Mucosa of descending colon (tissue), 3 donors: ENCODE measurements around the gene PRR7. TPM values are rescaled to one million over a fixed set of nuclear protein-coding genes. Genes with fewer than 3 reads are reported as not detected.
A peak's percentile ranks its signal among the peaks of the same experiment; 100 is the strongest.

Source experiments
- ATAC-seq: fragments of 200-7000 bp; cut with Tn5 transposase; one replicate; pipeline ENCODE4 v1.9.1; 2020; ENCODE audit warnings: mild to moderate bottlenecking, moderate library complexity
- DNase-seq, 3 donors: peaks; one replicate each; pipeline ENCODE4 v3.0.0-alpha.2; 2020
- H3K36me3 ChIP-seq: fragments of 200-600 bp; one replicate; pipeline ENCODE4 v1.8.0; 2021; ENCODE audit warnings: low read depth, mild to moderate bottlenecking
- H3K4me1 ChIP-seq: fragments of 200-600 bp; one replicate; pipeline ENCODE4 v1.8.0; 2021; ENCODE audit warnings: low read depth, mild to moderate bottlenecking
- H3K4me3 ChIP-seq: fragments of 200-600 bp; one replicate; pipeline ENCODE4 v1.8.0; 2021; ENCODE audit warnings: mild to moderate bottlenecking
- H3K9me3 ChIP-seq: fragments of 200-600 bp; one replicate; pipeline ENCODE4 v1.8.0; 2021; ENCODE audit warnings: mild to moderate bottlenecking
- intact Hi-C, 2 donors: fragments of 100-400 bp; cut with DNase I in 1 of 2; cut with micrococcal nuclease in 1 of 2; formaldehyde crosslinking; loops; one replicate each; pipeline versions ENCODE4 v1.11.0 to v1.11.1; 2022; cut with DNase I, micrococcal nuclease
- total RNA-seq, 3 donors: library from RNA; stranded (reverse); fragmentation: NEBNext Ultra II Directional in 2 of 3; extraction: Animal tissue kit (Norgen Biotek cat#: 25700) in 2 of 3; gene quantifications; one replicate each; pipeline versions ENCODE4 v1.2.1 to v1.2.4, GENCODE V29; 2021 to 2023
- TF ChIP-seq, protein P1 (sequence below): fragments of 200-600 bp; IDR thresholded peaks from one replicate; pipeline ENCODE4 v1.8.0; 2022; ENCODE audit warnings: antibody characterized with exemption, mild to moderate bottlenecking
- donor health status: DM: no; HTN: no; CAD: no; lungs with moderate emphysema.
- donor health status: DM: no; HTN: no; CAD: no.
- donor health status: DM: no; HTN: yes; CAD: no.

Gene PRR7
- total RNA-seq, 3 donors from 2014 or later, result 1.1 to 1.2 (median 1.2) TPM

DNA sequence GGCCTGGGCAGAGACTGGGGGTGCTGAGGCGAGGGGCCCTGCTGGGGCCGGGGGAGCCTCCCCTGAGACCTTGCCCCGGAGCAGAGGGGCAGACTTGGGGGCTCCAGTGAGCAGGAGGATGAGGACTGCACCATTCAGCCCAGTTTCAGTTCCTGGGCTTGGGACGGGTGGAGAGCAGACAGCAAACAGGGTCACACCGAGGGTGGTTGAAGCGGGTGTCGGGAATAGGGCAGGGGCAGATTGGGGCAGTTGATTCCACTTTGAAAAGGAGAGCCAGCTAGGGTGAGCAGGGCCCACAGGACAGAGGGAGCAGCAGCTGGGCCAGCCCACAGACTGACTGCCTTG, 15.7 kb upstream of the PRR7 start:
- DNase-seq, result no peak
- intact Hi-C loops, result no loop called here
- no peak for ATAC-seq
- Histone ChIP-seq H3K4me1 (peaks cover 25% of the 10 kb centered on the region), H3K36me3 (peaks cover 5% of the 10 kb centered on the region), H3K4me3 (no peak overlapping the region), H3K9me3 (no peaks in the 10 kb centered on the region)
- TF ChIP-seq, protein P1, sequence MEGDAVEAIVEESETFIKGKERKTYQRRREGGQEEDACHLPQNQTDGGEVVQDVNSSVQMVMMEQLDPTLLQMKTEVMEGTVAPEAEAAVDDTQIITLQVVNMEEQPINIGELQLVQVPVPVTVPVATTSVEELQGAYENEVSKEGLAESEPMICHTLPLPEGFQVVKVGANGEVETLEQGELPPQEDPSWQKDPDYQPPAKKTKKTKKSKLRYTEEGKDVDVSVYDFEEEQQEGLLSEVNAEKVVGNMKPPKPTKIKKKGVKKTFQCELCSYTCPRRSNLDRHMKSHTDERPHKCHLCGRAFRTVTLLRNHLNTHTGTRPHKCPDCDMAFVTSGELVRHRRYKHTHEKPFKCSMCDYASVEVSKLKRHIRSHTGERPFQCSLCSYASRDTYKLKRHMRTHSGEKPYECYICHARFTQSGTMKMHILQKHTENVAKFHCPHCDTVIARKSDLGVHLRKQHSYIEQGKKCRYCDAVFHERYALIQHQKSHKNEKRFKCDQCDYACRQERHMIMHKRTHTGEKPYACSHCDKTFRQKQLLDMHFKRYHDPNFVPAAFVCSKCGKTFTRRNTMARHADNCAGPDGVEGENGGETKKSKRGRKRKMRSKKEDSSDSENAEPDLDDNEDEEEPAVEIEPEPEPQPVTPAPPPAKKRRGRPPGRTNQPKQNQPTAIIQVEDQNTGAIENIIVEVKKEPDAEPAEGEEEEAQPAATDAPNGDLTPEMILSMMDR, result no peak

DNA sequence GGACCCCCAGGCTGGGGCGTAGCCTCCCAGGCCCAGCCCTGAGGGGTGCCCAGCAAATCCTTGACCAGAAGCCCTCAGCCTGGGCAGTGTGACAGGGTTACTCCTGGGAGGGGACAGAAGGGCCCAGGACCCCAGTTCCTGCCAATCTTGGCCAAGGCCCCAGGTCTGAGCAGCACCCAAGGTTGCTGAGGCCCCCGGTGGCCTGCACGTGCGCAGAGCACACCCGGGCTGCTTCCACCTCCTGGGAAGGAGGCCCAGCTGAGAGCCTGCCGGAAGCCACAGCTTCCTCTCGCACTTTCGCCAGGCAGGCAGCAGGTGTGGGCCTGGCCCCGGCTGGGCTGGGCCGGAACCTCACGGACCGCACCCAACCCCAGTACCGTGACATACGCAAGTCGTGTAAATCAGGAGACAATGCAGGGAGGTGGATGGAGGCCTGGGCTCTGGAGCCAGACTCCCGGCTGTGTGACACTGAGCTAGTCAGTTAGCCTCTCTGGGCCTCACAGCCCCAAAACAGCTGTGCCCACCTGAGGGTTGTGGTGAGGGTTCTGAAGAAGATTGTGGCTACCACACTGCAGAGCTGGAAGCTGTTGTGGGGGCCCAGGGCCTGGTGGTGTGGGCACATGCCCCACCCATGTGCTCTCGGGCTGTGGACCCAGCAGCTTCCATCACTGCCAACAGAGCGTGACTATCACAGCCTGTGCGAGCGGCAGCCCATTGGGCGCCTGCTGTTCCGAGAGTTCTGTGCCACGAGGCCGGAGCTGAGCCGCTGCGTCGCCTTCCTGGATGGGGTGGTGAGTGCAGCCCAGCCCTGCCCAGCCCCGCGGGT, 15.1 kb upstream of the PRR7 start:
- ATAC-seq (peak; percentile 57), DNase-seq (peak; percentile 63 to 93 (median 76))
- no peaks in the 10 kb centered on the region for H3K36me3 ChIP-seq
- no peak overlapping the region for H3K4me3 ChIP-seq
- H3K9me3 ChIP-seq, result no peaks in the 10 kb centered on the region
- TF ChIP-seq, protein P1, result no peak
- H3K4me1 ChIP-seq, result peaks cover 25% of the 10 kb centered on the region
- intact Hi-C loops, result no loop called here

DNA sequence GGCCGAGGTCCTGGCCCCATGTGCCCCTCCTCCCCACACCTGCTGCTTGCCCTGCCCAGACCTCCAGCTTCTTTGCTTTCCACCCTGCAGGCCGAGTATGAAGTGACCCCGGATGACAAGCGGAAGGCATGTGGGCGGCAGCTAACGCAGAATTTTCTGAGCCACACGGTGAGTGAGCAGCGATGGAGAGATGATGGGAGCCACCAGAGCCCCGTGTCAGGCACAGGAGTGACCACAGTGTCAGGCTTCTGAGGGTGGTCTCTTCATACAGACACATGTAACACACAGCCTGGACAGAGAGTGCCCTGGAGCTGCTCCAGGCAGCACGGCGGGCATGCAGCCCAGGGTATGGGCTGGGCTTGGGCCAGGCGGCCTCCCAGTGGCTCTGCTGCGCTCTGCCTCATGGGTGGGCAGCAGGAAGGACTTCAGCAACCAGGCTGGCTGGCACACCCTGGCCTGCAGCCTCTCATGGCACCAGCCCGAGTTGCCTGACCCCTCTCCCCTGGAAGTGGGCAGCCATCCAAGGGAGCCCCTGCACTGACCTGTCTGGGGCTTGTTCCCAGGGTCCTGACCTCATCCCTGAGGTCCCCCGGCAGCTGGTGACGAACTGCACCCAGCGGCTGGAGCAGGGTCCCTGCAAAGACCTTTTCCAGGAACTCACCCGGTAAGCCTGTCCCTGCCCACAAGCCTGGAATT, 14.3 kb upstream of the PRR7 start:
- intact Hi-C loops, result no loop called here
- ATAC-seq, result no peak
- Histone ChIP-seq H3K4me1 (peaks cover 25% of the 10 kb centered on the region), H3K4me3 (no peak overlapping the region), H3K36me3 (no peaks in the 10 kb centered on the region), H3K9me3 (no peaks in the 10 kb centered on the region)
- peak in 1 of 3 donors; percentile 58 for DNase-seq
- TF ChIP-seq, protein P1, result no peak

DNA sequence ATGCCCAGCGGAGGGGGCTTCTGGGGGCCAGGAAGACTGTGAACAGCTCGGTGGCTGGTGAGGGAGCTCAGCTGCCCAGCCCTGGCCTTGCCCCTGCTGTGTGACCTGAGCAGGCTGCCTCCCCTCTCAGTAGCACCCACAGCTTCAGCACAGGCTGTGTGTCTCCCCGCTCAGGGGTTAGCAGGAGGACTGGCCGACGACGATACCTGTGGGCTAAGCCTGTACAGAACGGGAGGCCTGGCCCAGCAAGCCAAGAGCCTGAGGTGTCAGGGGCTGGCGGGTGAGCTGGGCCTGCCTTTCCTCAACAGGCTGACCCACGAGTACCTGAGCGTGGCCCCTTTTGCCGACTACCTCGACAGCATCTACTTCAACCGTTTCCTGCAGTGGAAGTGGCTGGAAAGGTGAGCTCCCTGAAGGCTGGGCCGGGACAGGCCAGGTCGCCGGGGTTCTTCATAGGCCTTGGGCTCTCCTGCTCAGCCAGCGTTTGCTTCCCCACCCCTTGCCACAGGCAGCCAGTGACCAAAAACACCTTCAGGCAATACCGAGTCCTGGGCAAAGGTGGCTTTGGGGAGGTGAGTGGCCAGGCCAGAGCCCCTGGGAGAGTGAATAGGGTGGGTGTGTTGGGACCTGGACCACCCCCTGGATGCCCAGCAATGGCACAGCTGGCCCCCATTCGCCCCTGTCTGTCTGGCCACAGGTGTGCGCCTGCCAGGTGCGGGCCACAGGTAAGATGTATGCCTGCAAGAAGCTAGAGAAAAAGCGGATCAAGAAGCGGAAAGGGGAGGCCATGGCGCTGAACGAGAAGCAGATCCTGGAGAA, 13.6 kb upstream of the PRR7 start:
- DNase-seq (no peak), ATAC-seq (no peak)
- intact Hi-C loops, result no loop called here
- Histone ChIP-seq H3K4me3 (no peak overlapping the region), H3K4me1 (peaks cover 18% of the 10 kb centered on the region), H3K36me3 (no peaks in the 10 kb centered on the region), H3K9me3 (no peaks in the 10 kb centered on the region)
- TF ChIP-seq, protein P1, result no peak

DNA sequence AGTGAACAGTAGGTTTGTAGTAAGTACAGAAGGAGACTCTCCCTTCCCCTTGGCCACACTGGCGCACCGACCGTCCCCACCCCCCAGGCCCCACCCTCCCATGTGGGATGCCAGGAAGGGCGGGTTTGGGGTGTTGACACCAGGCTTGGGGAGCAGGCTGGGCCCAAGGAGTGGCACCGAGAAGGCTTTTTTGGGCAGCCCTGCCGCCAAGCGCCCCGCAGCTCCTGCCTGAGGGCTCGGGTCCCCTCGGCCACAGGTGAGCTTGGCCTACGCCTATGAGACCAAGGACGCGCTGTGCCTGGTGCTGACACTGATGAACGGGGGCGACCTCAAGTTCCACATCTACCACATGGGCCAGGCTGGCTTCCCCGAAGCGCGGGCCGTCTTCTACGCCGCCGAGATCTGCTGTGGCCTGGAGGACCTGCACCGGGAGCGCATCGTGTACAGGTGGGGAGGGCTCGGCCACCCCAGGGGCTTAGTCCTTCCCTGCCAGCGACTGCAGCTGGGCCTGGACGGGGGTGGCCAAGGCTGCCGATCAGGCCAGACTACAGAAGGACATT, 12.9 kb upstream of the PRR7 start:
- TF ChIP-seq, protein P1, result no peak
- Histone ChIP-seq H3K4me1 (peaks cover 14% of the 10 kb centered on the region), H3K9me3 (no peaks in the 10 kb centered on the region), H3K36me3 (no peaks in the 10 kb centered on the region), H3K4me3 (no peak overlapping the region)
- intact Hi-C loops, result no loop called here
- ATAC-seq (no peak), DNase-seq (peak in 1 of 3 donors; percentile 54)
